ENCODE data around the gene MYO9A.

Gene MYO9A

DNA sequence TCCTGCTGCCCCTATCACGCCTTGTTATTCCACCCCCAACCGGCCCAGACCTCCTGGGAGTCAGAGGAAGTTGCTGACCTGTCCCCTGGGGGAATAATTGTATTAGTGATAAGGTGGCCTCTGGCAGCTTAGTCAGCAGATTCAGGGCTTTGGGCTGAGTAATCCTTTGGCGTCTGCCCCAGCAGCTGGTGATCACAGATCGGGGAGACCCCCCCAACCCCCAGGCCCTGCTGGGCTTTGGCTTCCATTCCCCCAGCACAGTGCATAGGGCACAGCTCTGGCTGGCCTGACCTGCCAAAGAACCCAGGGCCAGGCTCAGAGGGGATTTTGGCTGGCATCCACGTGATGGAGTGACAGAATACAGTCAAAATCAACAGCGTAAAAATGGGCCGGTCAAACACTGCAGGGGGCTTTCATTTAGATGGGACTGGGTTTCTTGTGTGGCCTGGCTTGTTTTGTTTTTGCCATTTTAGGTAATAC is 311.5 kb downstream of the MYO9A start:
- DNase-seq: no peak
- in situ Hi-C loops (cut with MboI; ENCODE audit: low pct_unique_long_range_greater_than_20kb, low sequenced_read_pairs): loop anchor here (10.0 kb wide), 1 partner anchor 348 kb away; no protein-coding TSS in a partner anchor

DNA sequence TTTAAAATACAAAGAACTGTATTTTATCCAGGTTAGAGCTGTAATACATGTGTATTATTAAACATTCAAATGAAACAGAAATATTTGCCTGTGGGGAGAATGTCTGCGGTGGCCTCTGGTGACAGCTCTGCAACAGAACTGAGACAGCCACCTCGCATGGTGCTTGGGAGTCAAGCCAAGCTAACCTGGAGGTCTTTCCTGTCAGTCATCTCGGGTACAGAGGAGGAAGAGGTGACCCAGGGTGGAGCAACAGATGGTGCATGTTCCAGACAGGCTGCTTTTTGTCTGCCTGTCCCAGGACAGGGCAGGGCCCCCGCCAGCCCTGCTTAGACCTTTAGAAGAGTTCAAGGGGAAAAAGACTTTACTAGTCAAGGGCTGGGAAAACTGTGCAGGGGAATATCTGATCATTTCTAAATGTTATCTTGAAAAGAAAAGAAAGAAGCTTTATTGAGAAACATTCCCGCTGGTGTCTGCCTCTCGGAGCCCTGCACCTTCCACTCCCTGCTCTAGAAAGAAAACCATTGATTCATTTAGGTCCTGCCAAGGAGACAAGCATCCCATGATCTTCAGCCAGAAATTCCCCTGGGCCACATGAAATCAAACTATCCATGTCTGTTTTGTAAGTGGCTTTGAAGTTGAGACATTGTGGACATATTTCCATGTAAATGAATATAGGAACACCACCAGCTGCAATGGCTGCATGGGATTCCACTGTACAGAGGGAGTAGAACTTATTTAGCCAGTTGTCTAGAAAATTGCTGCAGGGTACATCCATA is 313.1 kb downstream of the MYO9A start:
- in situ Hi-C loops (cut with MboI; ENCODE audit: low pct_unique_long_range_greater_than_20kb, low sequenced_read_pairs): loop anchor here (10.0 kb wide), 1 partner anchor 350 kb away; no protein-coding TSS in a partner anchor

DNA sequence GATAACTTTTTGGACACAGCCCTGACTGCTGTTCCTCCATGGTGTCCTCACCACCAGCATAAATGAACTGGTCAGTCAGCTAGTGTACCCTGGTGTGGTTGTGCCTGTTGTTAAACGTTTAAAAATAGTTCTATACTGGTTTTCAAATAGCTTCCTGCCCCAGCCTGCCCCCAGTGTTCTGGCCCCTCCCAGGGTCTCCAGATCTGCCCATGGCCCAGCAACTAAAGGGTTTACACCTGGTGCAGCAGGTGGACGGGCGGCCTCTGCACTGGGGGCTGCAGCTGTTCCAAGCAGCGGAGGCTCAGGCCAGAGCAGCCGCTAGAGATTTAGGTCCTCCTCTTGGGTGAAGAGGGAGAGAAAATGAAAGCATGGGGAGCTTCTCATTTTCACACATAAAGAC is 313.7 kb downstream of the MYO9A start:
- in situ Hi-C loops (cut with MboI; ENCODE audit: low pct_unique_long_range_greater_than_20kb, low sequenced_read_pairs): loop anchor here (10.0 kb wide), 1 partner anchor 351 kb away; no protein-coding TSS in a partner anchor
- DNase-seq: no peak

More for the DNA sequence above, 313.1 kb downstream of the MYO9A start:
- DNase-seq: no peak

DNA sequence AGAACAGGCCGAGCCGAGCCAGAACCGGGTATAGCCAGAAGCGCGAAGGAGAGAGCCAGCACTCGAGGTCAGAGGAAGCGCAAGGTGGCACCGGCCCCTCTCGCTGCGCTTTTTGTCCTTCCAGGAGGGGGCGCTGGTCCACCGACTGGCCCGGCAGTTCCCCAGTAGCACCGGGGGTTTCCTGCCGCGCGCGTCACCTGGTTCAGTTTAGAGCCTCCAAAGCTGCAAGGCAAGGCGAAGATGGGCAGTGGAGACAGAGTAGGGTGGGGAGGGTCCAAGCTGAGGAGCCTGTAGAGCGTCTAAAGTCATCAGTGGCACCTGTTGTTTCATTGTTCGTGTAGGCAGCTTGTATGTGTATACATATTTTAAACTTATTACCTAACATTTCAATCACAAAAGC is 315.2 kb downstream of the MYO9A start:
- in situ Hi-C loops (cut with MboI; ENCODE audit: low pct_unique_long_range_greater_than_20kb, low sequenced_read_pairs): loop anchor here (10.0 kb wide), 1 partner anchor 352 kb away; no protein-coding TSS in a partner anchor
- DNase-seq: peak; percentile 83

DNA sequence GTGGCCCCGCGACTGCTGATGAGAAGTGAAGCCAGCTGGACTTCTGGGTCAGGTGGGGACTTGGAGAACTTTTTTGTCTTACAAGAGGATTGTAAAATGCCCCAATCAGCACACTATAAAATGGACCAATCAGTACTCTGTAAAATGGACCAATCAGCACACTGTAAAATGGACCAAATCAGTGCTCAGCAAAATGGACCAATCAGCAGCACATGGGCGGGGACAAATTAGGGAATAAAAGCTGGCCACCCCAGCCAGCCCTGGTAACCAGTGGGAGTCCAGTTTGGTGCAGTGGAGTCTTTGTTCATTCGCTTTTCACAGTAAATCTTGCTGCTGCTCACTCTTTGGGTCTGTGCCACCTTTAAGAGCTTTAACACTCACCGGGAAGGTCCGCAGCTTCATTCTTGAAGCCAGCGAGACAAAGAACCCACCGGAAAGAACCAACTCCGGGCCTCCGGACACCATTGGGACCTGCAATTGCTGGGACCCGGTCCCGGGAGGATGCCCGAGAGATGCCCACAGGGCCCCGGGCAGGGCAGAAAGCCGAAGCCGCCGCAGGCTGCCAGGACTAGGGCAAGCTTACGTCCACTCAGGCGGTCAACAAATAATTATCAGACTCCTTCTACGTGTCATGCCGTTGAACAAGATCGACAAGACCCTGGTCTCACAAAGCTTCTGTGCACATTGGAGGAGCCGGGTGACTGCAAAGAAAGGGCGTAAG is 315.9 kb downstream of the MYO9A start:
- no peak for DNase-seq
- in situ Hi-C loops (cut with MboI; ENCODE audit: low pct_unique_long_range_greater_than_20kb, low sequenced_read_pairs): loop anchor here (10.0 kb wide), 1 partner anchor 353 kb away; no protein-coding TSS in a partner anchor

DNA sequence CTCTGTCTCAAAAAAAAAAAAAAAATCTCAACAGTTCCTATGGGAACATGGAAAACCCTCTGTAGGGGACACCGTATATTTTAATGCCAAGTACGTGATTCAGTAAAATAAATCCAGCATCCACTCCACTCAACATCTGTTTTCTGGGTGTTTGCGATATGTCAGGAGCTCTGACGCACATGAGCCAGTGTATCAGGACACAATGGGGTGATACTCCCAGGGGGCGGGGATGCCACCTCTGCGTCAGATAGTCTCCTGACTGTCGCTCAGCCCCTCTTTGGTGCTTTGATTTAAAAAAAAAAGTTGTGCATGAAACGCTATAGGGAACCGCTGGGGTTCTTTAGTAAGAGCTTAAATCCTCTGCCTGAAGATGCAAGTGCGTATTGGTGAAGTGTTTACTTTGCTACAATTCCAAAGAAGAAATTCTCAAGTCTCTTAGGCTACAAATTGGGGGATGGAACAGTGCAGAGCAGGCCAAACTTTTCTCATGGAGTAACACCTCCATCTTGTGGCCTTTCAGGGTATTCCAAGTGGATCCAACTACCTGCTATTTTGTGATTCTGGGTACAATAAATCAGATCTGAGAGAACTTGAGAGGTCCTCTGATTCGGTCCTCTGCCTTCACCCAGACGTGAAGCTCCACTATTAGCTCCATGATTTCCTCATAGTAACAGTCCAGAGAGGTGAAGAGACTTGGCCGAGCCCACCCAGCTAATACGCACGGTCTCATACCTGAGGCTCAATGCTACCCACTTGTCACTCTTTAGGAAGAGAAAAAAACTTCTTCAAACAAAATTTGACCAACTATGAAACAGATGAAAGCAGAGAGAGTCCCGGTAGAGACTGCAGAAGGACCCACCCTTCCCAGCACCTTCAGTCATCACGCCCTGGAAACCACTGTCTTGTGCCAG is 316.9 kb downstream of the MYO9A start:
- DNase-seq: peak; percentile 89
- in situ Hi-C loops (cut with MboI; ENCODE audit: low pct_unique_long_range_greater_than_20kb, low sequenced_read_pairs): loop anchor here (10.0 kb wide), 1 partner anchor 354 kb away; no protein-coding TSS in a partner anchor

DNA sequence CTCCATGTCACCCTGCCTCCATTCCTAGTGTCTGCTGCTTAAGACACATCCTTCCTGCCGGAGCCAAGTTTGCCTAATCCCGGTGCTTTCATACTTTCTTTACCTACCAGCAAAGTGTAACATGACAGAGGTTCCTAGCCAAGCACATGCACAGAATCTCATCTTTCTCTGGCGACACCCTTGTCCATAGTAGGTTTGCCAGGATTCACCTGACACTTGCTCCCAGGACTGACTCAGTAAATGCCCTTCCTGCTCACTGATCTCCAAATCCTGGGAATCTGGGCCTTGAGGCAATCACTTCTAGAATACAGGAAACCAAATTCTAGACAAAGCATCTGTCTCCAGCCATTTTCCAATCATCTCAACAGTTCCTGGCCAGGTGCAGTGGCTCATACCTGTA is 317.8 kb downstream of the MYO9A start:
- DNase-seq: no peak
- in situ Hi-C loops (cut with MboI; ENCODE audit: low pct_unique_long_range_greater_than_20kb, low sequenced_read_pairs): loop anchor here (10.0 kb wide), 1 partner anchor 355 kb away; no protein-coding TSS in a partner anchor

DNA sequence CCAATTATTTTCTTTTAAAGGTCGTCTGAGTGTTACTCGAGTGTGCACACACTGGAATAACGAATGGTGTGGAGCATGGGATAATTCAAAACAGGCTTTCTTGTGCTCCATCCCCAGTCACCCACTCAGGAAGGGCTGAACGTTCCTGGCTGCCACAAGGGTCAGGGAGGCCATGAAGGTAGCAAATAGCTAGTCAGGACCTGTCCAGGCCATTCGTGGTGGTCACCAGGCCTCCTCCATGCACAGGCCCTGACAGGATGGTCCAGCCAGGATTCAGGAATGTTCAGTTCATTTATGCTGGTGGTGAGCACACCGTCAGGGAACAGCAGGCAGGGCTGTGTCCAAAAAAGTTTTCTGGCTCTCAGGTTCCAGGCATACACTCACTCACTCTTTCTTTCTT is 319.3 kb downstream of the MYO9A start:
- DNase-seq: no peak
- in situ Hi-C loops (cut with MboI; ENCODE audit: low pct_unique_long_range_greater_than_20kb, low sequenced_read_pairs): no loop called here

DNA sequence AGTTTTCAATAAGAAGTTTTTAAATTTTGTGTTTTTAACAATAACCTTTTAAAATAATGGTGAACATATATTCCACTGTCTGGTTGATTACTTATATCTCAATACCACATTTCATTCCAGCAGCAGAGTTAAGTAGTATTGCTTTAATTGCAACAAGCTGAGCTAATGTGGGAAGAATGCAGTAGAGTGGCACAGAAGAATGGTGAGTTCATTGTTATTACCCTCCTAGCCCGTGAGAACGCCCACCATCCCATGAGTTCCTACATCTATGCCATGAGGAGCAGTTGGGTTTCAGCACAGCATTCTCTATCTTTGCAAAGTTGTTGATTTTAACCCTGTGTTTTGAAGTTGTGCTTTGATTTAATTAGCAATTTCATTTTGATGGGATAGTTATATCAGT is 325.4 kb downstream of the MYO9A start:
- no peak for DNase-seq
- in situ Hi-C loops (cut with MboI; ENCODE audit: low pct_unique_long_range_greater_than_20kb, low sequenced_read_pairs): no loop called here

DNA sequence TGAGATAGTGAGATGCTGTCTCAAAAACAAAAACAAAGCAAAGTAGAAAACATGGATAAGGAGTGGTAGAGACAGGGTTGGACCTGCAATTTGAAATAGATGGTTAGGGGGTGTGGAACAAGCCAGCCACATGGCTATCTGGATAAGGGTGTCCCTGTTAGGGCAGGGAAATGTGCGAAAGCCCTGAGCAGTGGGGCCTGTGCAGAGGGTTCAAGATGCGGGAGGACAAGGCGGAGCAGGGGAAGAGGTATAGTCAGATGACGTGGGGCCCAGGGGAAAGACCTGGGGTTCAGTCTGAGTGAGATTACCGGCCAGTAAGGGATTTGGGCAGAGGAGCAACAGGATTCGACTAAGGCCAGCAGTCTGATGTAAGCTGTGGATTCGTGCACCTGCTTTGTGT is 326.0 kb downstream of the MYO9A start:
- in situ Hi-C loops (cut with MboI; ENCODE audit: low pct_unique_long_range_greater_than_20kb, low sequenced_read_pairs): no loop called here

DNA sequence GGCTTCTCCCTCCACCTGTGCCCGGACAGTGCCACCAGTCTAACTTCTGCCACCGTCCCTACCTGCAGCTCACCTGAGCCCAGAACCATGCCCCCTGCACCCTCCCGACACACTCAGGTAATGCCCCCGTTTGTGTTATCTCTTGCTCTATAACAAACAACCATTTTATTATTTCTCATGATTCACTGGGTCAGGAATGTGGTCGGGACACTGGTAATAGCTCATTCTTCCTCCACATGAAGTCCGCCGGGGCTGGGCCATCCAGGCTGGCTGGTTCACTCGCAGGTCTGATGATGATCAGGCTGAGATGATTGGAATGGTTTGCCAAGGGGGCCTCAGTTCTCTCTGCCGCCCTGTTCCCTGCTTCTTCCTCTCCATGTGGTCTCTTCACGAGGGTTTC is 327.9 kb downstream of the MYO9A start:
- no peak for DNase-seq
- in situ Hi-C loops (cut with MboI; ENCODE audit: low pct_unique_long_range_greater_than_20kb, low sequenced_read_pairs): no loop called here

More for the DNA sequence above, 326.0 kb downstream of the MYO9A start:
- no peak for DNase-seq

DNA sequence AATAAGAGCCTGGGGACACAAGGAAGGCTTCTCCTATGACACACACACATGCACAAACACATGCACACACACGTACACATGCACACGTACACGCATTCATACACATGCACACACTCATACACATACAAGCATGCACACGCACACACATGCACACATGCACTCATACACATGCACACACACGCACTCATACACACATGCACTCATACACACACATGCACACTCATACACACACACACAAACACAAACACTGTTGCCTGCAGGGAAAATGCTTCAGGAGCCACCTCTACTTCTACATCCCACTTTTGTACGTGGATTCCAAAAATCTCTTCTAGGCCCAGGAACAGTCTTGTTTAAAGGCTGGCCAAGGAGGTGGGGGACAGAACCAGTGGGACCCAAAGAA is 328.3 kb downstream of the MYO9A start:
- in situ Hi-C loops (cut with MboI; ENCODE audit: low pct_unique_long_range_greater_than_20kb, low sequenced_read_pairs): no loop called here
- no peak for DNase-seq

DNA sequence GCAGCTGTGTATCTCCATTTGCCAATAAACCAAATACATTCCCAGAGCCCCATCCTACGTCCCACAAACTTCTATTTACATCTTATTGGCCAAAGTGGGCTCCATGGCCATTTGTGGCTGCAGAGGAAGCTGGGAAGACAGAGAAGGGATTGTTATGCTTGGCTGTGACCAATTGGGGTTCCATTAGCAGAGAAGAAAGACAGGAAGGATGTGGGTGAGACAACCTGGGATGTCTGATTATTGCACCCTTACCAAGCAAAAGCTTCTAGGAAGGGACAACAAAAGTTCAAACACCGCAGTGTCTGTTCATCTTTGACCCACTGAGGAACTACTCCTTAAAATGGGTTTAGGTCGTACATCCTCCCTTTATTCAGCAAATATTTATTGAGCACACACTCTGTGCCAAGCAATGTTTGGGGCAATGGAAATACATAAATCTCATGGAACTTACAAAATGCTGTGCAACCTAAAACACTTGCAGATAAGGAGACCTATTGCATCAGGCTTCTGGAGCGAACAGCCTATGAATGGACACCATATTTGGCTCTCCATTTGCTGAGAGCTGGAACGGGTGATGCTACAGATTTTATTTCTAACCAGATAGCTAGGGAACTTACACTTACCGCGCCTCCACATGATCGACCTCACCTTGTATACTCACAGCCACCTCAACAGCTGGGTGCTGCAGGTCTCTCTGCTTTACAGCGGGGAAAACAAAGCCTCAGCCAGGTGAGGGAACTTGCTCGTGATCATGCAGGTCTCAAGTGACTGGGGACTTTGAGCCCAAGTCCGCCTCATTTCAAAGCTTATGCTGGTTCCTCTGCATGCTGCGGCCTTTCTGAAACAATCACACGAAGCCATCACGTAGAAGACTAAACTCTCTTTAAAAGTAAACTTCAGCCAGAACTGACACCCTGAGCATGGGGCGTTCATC is 329.0 kb downstream of the MYO9A start:
- in situ Hi-C loops (cut with MboI; ENCODE audit: low pct_unique_long_range_greater_than_20kb, low sequenced_read_pairs): no loop called here
- DNase-seq: no peak

DNA sequence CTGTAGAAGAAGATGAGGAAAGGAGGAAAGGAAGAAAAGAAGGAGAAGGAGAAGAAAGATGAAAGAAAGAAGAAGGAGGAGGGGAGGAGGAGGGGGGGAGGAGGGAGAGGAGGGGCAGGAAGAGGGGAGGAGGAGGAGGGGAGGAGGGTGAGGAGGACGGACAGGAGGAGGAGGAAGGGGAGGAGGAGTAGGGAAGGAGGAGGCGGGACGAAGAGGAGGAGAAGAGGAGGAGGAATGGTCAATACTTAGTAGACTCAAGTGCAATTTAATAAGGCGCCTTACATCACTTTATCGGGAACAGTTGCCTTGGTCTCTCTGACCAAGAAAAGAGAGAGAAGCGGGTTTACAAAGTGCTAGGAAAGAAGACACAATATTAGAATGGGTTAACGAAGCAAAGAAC is 331.3 kb downstream of the MYO9A start:
- no peak for DNase-seq
- in situ Hi-C loops (cut with MboI; ENCODE audit: low pct_unique_long_range_greater_than_20kb, low sequenced_read_pairs): no loop called here

DNA sequence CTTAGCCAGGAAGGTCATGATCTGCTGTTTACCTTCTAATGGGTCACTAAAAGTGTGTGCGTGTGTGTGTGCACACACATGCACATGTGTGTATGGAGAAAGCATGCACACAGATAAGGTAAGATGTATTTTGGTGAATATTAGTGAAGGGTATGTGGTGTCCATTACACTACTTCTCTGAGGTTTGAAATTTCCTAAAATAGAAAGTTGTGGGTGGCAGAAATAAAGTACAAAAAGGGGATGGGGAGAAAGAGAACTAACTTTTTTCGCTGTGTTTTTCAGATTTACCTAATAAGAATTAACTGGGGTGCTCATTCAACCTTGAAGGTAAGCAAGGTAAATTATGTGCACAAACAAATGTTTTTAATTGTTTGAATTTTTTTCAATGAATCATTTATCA is 332.0 kb downstream of the MYO9A start:
- DNase-seq: no peak
- in situ Hi-C loops (cut with MboI; ENCODE audit: low pct_unique_long_range_greater_than_20kb, low sequenced_read_pairs): no loop called here

DNA sequence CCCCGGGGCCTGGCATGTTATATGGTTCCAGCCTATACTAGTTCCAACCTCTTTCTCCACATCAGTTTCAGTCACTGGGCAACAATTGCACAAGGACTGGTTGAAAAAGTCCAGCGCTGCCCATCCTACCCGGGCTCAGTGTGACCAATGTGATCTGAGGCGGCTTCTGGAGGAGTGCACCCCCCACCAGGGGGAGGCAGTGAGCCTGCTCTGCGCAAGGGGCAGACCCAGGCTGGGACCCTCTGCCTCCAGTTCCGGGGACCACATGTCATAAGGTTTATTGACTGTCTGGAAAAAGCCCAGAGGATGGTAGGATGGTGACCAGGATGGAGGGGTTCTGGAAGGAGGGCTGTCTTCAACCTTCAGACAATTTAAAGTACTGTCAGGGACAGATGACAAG is 333.2 kb downstream of the MYO9A start:
- DNase-seq: no peak
- in situ Hi-C loops (cut with MboI; ENCODE audit: low pct_unique_long_range_greater_than_20kb, low sequenced_read_pairs): no loop called here

DNA sequence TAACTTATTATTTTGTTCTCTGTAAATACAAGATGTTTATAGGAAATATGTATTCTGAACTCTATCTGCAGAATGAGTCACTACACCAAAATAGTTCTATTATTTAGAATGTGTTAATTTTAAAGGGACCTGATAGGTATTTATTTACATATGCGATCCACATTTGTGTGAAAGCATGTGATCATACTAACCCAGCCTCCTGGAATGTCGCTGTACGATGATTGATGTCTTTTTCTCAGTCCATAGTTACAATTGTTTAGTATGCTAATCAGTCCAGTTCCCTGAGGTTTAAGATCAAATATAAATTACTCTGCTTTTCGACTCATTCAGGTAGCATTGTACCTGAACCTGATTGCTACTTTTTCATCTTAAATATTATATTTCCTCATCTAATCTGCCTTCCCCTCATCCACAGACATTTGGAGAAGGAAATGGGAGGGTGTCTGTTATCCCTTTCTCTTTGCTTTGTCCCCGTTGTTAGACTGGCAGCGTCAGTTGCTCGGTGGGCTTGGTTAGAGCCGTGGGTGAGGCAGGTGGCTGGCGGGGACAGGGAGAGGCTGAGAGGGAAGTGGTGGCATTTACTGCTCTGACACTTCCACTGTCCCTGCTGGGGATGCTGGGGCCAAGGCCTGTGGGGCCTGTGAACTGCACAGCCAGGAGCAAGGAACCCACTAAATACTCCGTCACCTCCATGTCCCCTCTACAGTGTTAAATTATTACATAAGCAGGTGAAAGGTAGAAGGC is 335.4 kb downstream of the MYO9A start:
- no peak for DNase-seq
- in situ Hi-C loops (cut with MboI; ENCODE audit: low pct_unique_long_range_greater_than_20kb, low sequenced_read_pairs): no loop called here

DNA sequence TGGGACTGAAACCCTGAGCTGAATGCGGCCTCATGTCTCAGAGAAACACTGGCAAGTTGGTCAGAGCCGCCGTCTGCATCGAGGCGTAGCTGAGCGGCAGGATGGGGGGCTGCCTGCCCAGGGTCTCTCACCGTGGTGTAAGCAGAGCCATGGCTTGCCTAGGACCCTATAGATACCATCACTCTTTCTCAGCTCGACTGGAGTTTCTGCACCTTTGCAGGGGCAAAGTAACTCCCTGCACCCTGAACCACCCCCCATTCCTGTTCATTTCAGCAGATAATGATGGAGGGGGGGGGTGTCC is 336.0 kb downstream of the MYO9A start:
- in situ Hi-C loops (cut with MboI; ENCODE audit: low pct_unique_long_range_greater_than_20kb, low sequenced_read_pairs): no loop called here
- DNase-seq: no peak

Data from KBM-7 (cell line).